H9 (cell line): ENCODE results near the gene PAMR1. TPM values are rescaled to one million over a fixed set of nuclear protein-coding genes. Genes with fewer than 3 reads are reported as not detected.

Experiments used
- DNase-seq: peaks from one replicate; pipeline ENCODE4 v3.0.0-alpha.2; 2017
- H2AFZ ChIP-seq: one replicate; pipeline ENCODE4 v1.6.1; 2013; ENCODE audit warnings: mild to moderate bottlenecking, low read length, control low read depth, moderate library complexity
- H2AK5ac ChIP-seq: 2 replicates; pipeline ENCODE4 v1.6.1; 2013; ENCODE audit warnings: low read length, control low read depth, mixed read lengths; ENCODE audit not compliant: insufficient read length
- H2BK120ac ChIP-seq: one replicate; pipeline ENCODE4 v1.6.1; 2013; ENCODE audit warnings: low read depth, mild to moderate bottlenecking, low read length, control low read depth, inconsistent platforms; ENCODE audit not compliant: poor library complexity, severe bottlenecking
- H2BK12ac ChIP-seq: 2 replicates; pipeline ENCODE4 v1.6.1; 2013; ENCODE audit warnings: low read length, control low read depth, mixed read lengths, low read depth; ENCODE audit not compliant: insufficient read length
- H2BK15ac ChIP-seq: 2 replicates; pipeline ENCODE4 v1.6.1; 2013; ENCODE audit warnings: low read depth, low read length, control low read depth
- H2BK20ac ChIP-seq: one replicate; pipeline ENCODE4 v1.6.1; 2013; ENCODE audit warnings: low read depth, mild to moderate bottlenecking, low read length, control low read depth, inconsistent platforms; ENCODE audit not compliant: poor library complexity, severe bottlenecking
- H2BK5ac ChIP-seq: 2 replicates; pipeline ENCODE4 v1.6.1; 2013; ENCODE audit warnings: low read length, control low read depth, mixed read lengths; ENCODE audit not compliant: insufficient read length
- H3K14ac ChIP-seq: 2 replicates; pipeline ENCODE4 v1.6.1; 2013; ENCODE audit warnings: low read length, control low read depth; ENCODE audit not compliant: insufficient read depth
- H3K18ac ChIP-seq: 2 replicates; pipeline ENCODE4 v1.6.1; 2013; ENCODE audit warnings: low read depth, mild to moderate bottlenecking, mixed read lengths, low read length, control low read depth; ENCODE audit not compliant: insufficient read length
- H3K23ac ChIP-seq: 2 replicates; pipeline ENCODE4 v1.6.1; 2013; ENCODE audit warnings: low read length, control low read depth, mixed read lengths, low read depth; ENCODE audit not compliant: insufficient read length
- H3K23me2 ChIP-seq: 2 replicates; pipeline ENCODE4 v1.6.1; 2013; ENCODE audit warnings: low read depth, mild to moderate bottlenecking, mixed read lengths, low read length, control low read depth; ENCODE audit not compliant: insufficient read length, poor library complexity, severe bottlenecking
- H3K27ac ChIP-seq: 2 replicates; pipeline ENCODE4 v1.5.1; 2013; ENCODE audit warnings: low read length, control low read depth, mixed read lengths, low read depth; ENCODE audit not compliant: insufficient read length
- H3K27me3 ChIP-seq: 2 replicates; pipeline ENCODE4 v1.6.1; 2013; ENCODE audit warnings: low read length, control low read depth, inconsistent platforms; ENCODE audit not compliant: insufficient read depth
- H3K4ac ChIP-seq: 2 replicates; pipeline ENCODE4 v1.6.1; 2013; ENCODE audit warnings: low read depth, mild to moderate bottlenecking, control low read depth, inconsistent platforms, low read length, moderate library complexity
- H3K4me1 ChIP-seq: 2 replicates; pipeline ENCODE4 v1.6.1; 2013; ENCODE audit warnings: low read length, control low read depth, inconsistent platforms; ENCODE audit not compliant: insufficient read depth
- H3K4me2 ChIP-seq: 2 replicates; pipeline ENCODE4 v1.6.1; 2013; ENCODE audit warnings: low read length, control low read depth, mixed read lengths; ENCODE audit not compliant: insufficient read length, insufficient read depth
- H3K56ac ChIP-seq: 2 replicates; pipeline ENCODE4 v1.6.1; 2013; ENCODE audit warnings: low read depth, mild to moderate bottlenecking, mixed read lengths, low read length, control low read depth; ENCODE audit not compliant: insufficient read length
- H3K79me1 ChIP-seq: 2 replicates; pipeline ENCODE4 v1.6.1; 2013; ENCODE audit warnings: low read depth, mild to moderate bottlenecking, moderate library complexity, low read length, control low read depth, inconsistent platforms; ENCODE audit not compliant: insufficient read depth, poor library complexity, severe bottlenecking
- H3K79me2 ChIP-seq: 2 replicates; pipeline ENCODE4 v1.6.1; 2013; ENCODE audit warnings: low read length, control low read depth, inconsistent platforms; ENCODE audit not compliant: insufficient read depth
- H3K9ac ChIP-seq: 2 replicates; pipeline ENCODE4 v1.6.1; 2013; ENCODE audit warnings: low read length, control low read depth, mixed read lengths; ENCODE audit not compliant: insufficient read length; ENCODE audit errors: extremely low read depth
- H3K9me3 ChIP-seq: one replicate; pipeline ENCODE4 v1.6.1; 2013; ENCODE audit warnings: low read depth, low read length, inconsistent platforms; ENCODE audit not compliant: control insufficient read depth
- H3T11ph ChIP-seq: one replicate; pipeline ENCODE4 v1.6.1; 2013; ENCODE audit warnings: mild to moderate bottlenecking, low read length, control low read depth, inconsistent platforms
- H4K20me1 ChIP-seq: one replicate; pipeline ENCODE4 v1.6.1; 2013; ENCODE audit not compliant: control insufficient read depth, insufficient read length, insufficient read depth
- H4K5ac ChIP-seq: 2 replicates; pipeline ENCODE4 v1.6.1; 2013; ENCODE audit warnings: low read depth, mild to moderate bottlenecking, mixed read lengths, low read length, control low read depth; ENCODE audit not compliant: insufficient read length
- H4K8ac ChIP-seq: replicated peaks from 2 replicates; pipeline ENCODE4 v1.6.1; 2013; ENCODE audit warnings: low read length, control low read depth, mixed read lengths, low read depth; ENCODE audit not compliant: insufficient read length
- H4K91ac ChIP-seq: 2 replicates; pipeline ENCODE4 v1.6.1; 2013; ENCODE audit warnings: low read depth, mild to moderate bottlenecking, moderate library complexity, mixed read lengths, low read length, control low read depth; ENCODE audit not compliant: insufficient read length
- H3K27ac Mint-ChIP-seq, 3 experiments: 2 replicates in 2 of 3; 3 replicates in 1 of 3; pipeline ENCODE4 v1.8.0; 2020 to 2021; ENCODE audit warnings: mixed read lengths in 3 of 3, mild to moderate bottlenecking in 1 of 3, moderate library complexity in 1 of 3
- H3K27me3 Mint-ChIP-seq: 2 replicates; pipeline ENCODE4 v1.8.0; 2021; ENCODE audit warnings: low read depth, mild to moderate bottlenecking, moderate library complexity, mixed read lengths
- H3K36me3 Mint-ChIP-seq, 3 experiments: 2 replicates in 2 of 3; 3 replicates in 1 of 3; pipeline ENCODE4 v1.8.0; 2020 to 2021; ENCODE audit warnings: low read depth in 3 of 3, mixed read lengths in 3 of 3; ENCODE audit not compliant: insufficient read depth in 1 of 3
- H3K4me1 Mint-ChIP-seq, 2 experiments: 2 replicates each; pipeline ENCODE4 v1.8.0; 2020; ENCODE audit warnings: mixed read lengths in 2 of 2
- H3K4me3 Mint-ChIP-seq, 2 experiments: 2 replicates in 1 of 2; 3 replicates in 1 of 2; pipeline ENCODE4 v1.8.0; 2020 to 2021; ENCODE audit warnings: mild to moderate bottlenecking in 2 of 2, mixed read lengths in 2 of 2, moderate library complexity in 1 of 2
- H3K9me3 Mint-ChIP-seq, 2 experiments: 2 replicates in 1 of 2; 3 replicates in 1 of 2; pipeline ENCODE4 v1.8.0; 2020; ENCODE audit warnings: mild to moderate bottlenecking in 2 of 2, mixed read lengths in 2 of 2, moderate library complexity in 1 of 2
- WGBS: extraction: QIAGEN DNeasy Blood & Tissue Kit; methylation state at CpG from one replicate; pipeline ENCODE4 v1.1.7; 2013; ENCODE audit warnings: missing lambda C conversion rate, low lambda C conversion rate, mixed read lengths; ENCODE audit not compliant: insufficient read length; ENCODE audit errors: extremely low coverage; 5-methylcytosine and 5-hydroxymethylcytosine counted together
- total RNA-seq: library from RNA; stranded (reverse); gene quantifications from 2 replicates; pipeline ENCODE4 v1.2.1, GENCODE V29; 2021
- TF ChIP-seq, protein P1 (sequence below): fragments of 200-600 bp; sonication (generic); conservative IDR thresholded peaks from 3 replicates; pipeline ENCODE4 v1.8.0; 2021; ENCODE audit warnings: antibody characterized with exemption, mild to moderate bottlenecking

Gene PAMR1
- total RNA-seq, 1 experiment from 2014 or later: 2.4 TPM

DNA sequence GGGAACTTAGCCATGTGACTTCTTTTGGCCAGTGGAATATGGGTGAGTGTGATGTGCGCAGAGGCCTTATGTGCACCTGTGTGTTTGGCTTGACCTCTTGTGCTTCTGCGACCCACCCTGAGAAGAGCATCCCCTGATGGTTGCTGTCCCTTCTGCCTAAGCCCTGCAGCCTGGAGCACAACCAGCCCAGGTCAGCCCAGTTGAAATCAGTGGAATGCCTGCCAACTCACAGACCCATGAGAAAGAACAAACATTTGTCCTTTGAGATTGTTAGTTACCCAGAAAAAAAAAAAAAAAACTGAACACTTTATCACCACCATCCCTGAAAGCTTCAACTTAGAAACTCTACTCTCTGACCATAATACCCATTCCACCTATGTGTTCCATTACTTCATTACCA, 38.5 kb downstream of the PAMR1 start:
- H3K14ac ChIP-seq: no peak overlapping the region
- no peak overlapping the region for H3K4ac ChIP-seq
- H3K18ac ChIP-seq: no peak overlapping the region
- no peak overlapping the region for H2BK5ac ChIP-seq
- no CpG with 5 or more reads among the region's 2 CpGs for WGBS
- H4K20me1 ChIP-seq: no peaks in the 10 kb centered on the region
- TF ChIP-seq, protein P1, sequence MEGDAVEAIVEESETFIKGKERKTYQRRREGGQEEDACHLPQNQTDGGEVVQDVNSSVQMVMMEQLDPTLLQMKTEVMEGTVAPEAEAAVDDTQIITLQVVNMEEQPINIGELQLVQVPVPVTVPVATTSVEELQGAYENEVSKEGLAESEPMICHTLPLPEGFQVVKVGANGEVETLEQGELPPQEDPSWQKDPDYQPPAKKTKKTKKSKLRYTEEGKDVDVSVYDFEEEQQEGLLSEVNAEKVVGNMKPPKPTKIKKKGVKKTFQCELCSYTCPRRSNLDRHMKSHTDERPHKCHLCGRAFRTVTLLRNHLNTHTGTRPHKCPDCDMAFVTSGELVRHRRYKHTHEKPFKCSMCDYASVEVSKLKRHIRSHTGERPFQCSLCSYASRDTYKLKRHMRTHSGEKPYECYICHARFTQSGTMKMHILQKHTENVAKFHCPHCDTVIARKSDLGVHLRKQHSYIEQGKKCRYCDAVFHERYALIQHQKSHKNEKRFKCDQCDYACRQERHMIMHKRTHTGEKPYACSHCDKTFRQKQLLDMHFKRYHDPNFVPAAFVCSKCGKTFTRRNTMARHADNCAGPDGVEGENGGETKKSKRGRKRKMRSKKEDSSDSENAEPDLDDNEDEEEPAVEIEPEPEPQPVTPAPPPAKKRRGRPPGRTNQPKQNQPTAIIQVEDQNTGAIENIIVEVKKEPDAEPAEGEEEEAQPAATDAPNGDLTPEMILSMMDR: no peak
- H3K56ac ChIP-seq: no peak overlapping the region
- H3K4me1 ChIP-seq: no peaks in the 10 kb centered on the region
- Mint-ChIP-seq H3K9me3 (peaks cover 19 to 20% of the 10 kb centered on the region in 2 experiments), H3K27me3 (peaks cover 23% of the 10 kb centered on the region), H3K4me3 (no peak overlapping the region), H3K4me1 (no peaks in the 10 kb centered on the region; a peak in 1 of 4 replicates), H3K36me3 (peaks cover 6 to 21% (median 7%) of the 10 kb centered on the region in 3 experiments; a peak in 6 of 7 replicates), H3K27ac (no peak overlapping the region)
- H2AK5ac ChIP-seq: no peak overlapping the region
- H3K9ac ChIP-seq: no peak overlapping the region
- no peak overlapping the region for H2BK15ac ChIP-seq
- no peak overlapping the region for H2BK20ac ChIP-seq
- no peak for DNase-seq
- H4K91ac ChIP-seq: no peak overlapping the region
- no peak overlapping the region for H2BK120ac ChIP-seq
- H2BK12ac ChIP-seq: no peak overlapping the region
- H3T11ph ChIP-seq: no peak overlapping the region
- H3K23me2 ChIP-seq: no peaks in the 10 kb centered on the region
- no peak overlapping the region for H4K8ac ChIP-seq
- no peak overlapping the region for H3K27ac ChIP-seq
- H3K4me2 ChIP-seq: no peak overlapping the region
- H3K9me3 ChIP-seq: no peaks in the 10 kb centered on the region
- no peak overlapping the region for H3K23ac ChIP-seq
- no peaks in the 10 kb centered on the region; the same call in 1 of the 2 replicates for H3K27me3 ChIP-seq
- H3K79me1 ChIP-seq: no peaks in the 10 kb centered on the region
- H3K79me2 ChIP-seq: no peaks in the 10 kb centered on the region
- H2AFZ ChIP-seq: no peak overlapping the region
- H4K5ac ChIP-seq: no peak overlapping the region
